Measurements from ENCODE around the gene SUMF1. TPM values are rescaled to one million over a fixed set of nuclear protein-coding genes. Genes with fewer than 3 reads are reported as not detected.

Gene SUMF1
- polyA plus RNA-seq, 3 donors: 25.7 to 80.4 (median 74.2) TPM

- Mint-ChIP-seq H3K27ac (no peak overlapping the region), H3K9me3 (peaks cover 0 to 1% (median 0%) of the 10 kb centered on the region in 7 donors), H3K36me3 (peaks cover 18 to 22% of the 10 kb centered on the region in 2 donors), H3K27me3 (ENCODE audit: low read depth in 3 of 3) (peaks cover 0 to 2% (median 0%) of the 10 kb centered on the region in 3 donors), H3K4me1 (peaks cover 20% of the 10 kb centered on the region), H3K4me3 (no peak overlapping the region)
- Histone ChIP-seq H3K27ac (ENCODE audit: low read depth in 1 of 2, low read length in 2 of 2) (no peak overlapping the region), H3K27me3 (ENCODE audit: control insufficient read depth in 2 of 2, insufficient read depth in 2 of 2, low read length in 2 of 2) (no peaks in the 10 kb centered on the region), H3K4me2 (replicated peaks; ENCODE audit: extremely low read depth, low read length, poor library complexity, severe bottlenecking) (no peak overlapping the region), H2AFZ (ENCODE audit: insufficient read depth, low read depth, low read length, poor library complexity, severe bottlenecking) (no peak overlapping the region), H3K4me3 (replicated peaks in 1 of 3; ENCODE audit: low read depth in 2 of 3, low read length in 3 of 3) (no peak overlapping the region), H3K9me3 (replicated peaks in 1 of 2; ENCODE audit: control insufficient read depth in 1 of 2, insufficient read depth in 1 of 2, low read length in 2 of 2) (no peaks in the 10 kb centered on the region), H3K9ac (ENCODE audit: insufficient read depth, low read length, poor library complexity, severe bottlenecking) (no peak overlapping the region), H3K36me3 (replicated peaks in 1 of 2; ENCODE audit: control insufficient read depth in 1 of 2, insufficient read depth in 2 of 2, low read length in 2 of 2) (peaks cover 0 to 6% of the 10 kb centered on the region in 2 donors), H4K20me1 (ENCODE audit: insufficient read depth, low read length) (no peaks in the 10 kb centered on the region), H3K4me1 (ENCODE audit: control insufficient read depth in 1 of 2, insufficient read depth in 2 of 2, low read length in 2 of 2) (peaks cover 10% of the 10 kb centered on the region in 2 donors), H3K79me2 (ENCODE audit: insufficient read depth, low read length) (no peaks in the 10 kb centered on the region)
- WGBS (ENCODE audit: insufficient coverage): 100% methylated on average over 1 of the region's 1 CpG
- DNase-seq: no peak
- intact Hi-C loops (cut with micrococcal nuclease): no loop called here
- TF ChIP-seq, protein P1, sequence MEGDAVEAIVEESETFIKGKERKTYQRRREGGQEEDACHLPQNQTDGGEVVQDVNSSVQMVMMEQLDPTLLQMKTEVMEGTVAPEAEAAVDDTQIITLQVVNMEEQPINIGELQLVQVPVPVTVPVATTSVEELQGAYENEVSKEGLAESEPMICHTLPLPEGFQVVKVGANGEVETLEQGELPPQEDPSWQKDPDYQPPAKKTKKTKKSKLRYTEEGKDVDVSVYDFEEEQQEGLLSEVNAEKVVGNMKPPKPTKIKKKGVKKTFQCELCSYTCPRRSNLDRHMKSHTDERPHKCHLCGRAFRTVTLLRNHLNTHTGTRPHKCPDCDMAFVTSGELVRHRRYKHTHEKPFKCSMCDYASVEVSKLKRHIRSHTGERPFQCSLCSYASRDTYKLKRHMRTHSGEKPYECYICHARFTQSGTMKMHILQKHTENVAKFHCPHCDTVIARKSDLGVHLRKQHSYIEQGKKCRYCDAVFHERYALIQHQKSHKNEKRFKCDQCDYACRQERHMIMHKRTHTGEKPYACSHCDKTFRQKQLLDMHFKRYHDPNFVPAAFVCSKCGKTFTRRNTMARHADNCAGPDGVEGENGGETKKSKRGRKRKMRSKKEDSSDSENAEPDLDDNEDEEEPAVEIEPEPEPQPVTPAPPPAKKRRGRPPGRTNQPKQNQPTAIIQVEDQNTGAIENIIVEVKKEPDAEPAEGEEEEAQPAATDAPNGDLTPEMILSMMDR (IDR thresholded peaks at IDR 0.05): no peak
These were observed 123.8 kb downstream of the SUMF1 start for GRCh38 chr3:4343258-4343657.

DNA sequence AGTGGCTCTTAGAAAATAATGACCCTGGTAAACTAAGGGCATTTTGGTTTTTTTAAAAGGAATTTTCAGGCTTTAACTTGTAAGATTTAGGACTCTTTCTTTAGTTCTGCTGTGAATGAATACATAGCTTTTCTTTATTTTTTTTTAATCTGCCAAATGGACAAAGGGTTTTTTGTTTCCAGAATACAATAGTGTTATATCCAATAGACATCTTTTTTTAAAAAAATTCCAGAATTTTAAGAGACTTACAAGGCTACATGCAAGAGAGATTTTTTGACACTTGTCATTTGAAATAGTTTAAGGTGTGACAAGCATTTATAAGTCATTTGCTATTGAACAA lies 125.8 kb downstream of the SUMF1 start:
- no peaks in the 10 kb centered on the region for H3K9me3 ChIP-seq (replicated peaks in 1 of 2; ENCODE audit: control insufficient read depth in 1 of 2, insufficient read depth in 1 of 2, low read length in 2 of 2)
- H3K36me3 ChIP-seq (replicated peaks in 1 of 2; ENCODE audit: control insufficient read depth in 1 of 2, insufficient read depth in 2 of 2, low read length in 2 of 2): peaks cover 0 to 6% of the 10 kb centered on the region in 2 donors
- no peak overlapping the region for H3K4me2 ChIP-seq (replicated peaks; ENCODE audit: extremely low read depth, low read length, poor library complexity, severe bottlenecking)
- H3K79me2 ChIP-seq (ENCODE audit: insufficient read depth, low read length): no peaks in the 10 kb centered on the region
- no peaks in the 10 kb centered on the region for H3K9me3 Mint-ChIP-seq
- H3K4me1 Mint-ChIP-seq: peaks cover 14% of the 10 kb centered on the region
- peaks cover 0 to under 1% (median 0%) of the 10 kb centered on the region in 3 donors for H3K27me3 Mint-ChIP-seq (ENCODE audit: low read depth in 3 of 3)
- no peaks in the 10 kb centered on the region for H3K27me3 ChIP-seq (ENCODE audit: control insufficient read depth in 2 of 2, insufficient read depth in 2 of 2, low read length in 2 of 2)
- H3K36me3 Mint-ChIP-seq: peaks cover 20 to 25% of the 10 kb centered on the region in 2 donors
- H3K27ac Mint-ChIP-seq: no peak overlapping the region
- no peak overlapping the region for H3K27ac ChIP-seq (ENCODE audit: low read depth in 1 of 2, low read length in 2 of 2)
- no peak overlapping the region for H3K4me3 Mint-ChIP-seq
- H4K20me1 ChIP-seq (ENCODE audit: insufficient read depth, low read length): no peaks in the 10 kb centered on the region
- H3K4me1 ChIP-seq (ENCODE audit: control insufficient read depth in 1 of 2, insufficient read depth in 2 of 2, low read length in 2 of 2): peaks cover 10% of the 10 kb centered on the region in 2 donors
- TF ChIP-seq, protein P1 (IDR thresholded peaks at IDR 0.05): no peak
- intact Hi-C loops (cut with micrococcal nuclease): no loop called here
- H2AFZ ChIP-seq (ENCODE audit: insufficient read depth, low read depth, low read length, poor library complexity, severe bottlenecking): no peak overlapping the region
- no peak for DNase-seq
- H3K4me3 ChIP-seq (replicated peaks in 1 of 3; ENCODE audit: low read depth in 2 of 3, low read length in 3 of 3): no peak overlapping the region
- H3K9ac ChIP-seq (ENCODE audit: insufficient read depth, low read length, poor library complexity, severe bottlenecking): no peak overlapping the region
